GM18526 (cell line): ENCODE measurements around the gene MDM4.

Source experiments
- POLR2A ChIP-seq: IDR thresholded peaks from 3 replicates; pipeline ENCODE4 v1.6.1; 2011; ENCODE audit not compliant: insufficient read length; ENCODE audit errors: extremely low read depth

The MDM4 gene

DNA sequence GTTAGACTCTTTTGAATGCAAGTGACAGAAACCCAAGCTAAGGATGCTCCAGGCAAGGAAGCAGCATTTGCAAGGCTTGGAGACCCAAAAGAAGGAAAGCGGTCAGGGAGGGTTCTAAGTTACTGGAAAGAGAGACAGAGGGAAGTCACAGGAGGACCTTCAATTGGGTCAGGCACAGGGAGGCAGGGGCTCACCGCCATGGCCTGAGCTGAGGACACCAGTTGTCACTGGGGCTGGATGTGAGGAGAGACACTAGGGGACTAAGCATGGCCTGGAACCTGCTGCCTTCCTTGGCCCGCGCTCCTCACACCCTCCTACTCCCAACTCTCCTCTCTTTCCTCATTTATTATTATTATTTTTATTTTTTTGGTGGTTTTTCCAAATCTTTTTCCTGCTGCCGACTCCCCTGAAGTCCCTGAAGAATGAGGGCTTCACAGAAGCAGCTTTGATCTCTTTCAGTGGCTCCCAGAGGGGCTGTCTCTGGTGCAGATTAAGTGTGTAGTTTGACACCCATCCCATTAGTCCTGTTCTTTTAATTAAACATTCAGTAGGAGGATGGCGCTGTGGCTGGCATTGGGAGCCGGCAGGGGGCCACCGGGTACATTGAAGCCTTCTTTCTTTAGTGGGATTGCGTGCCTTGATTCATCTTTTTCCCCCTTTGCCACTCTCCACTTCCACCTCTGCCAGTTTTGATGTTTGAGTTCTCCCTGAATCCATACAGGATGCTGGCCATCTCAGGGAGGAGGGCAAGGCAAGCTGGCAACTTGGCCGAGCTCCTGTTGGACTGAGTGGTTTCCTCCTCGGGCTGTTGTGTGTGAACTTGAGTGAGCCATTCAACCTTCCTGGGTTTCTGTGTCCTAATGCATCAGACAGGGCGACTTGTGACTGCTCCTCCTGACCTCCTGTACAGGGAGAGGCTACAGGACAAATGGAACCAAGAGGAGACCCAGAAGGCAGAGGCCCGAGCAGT lies 59.3 kb downstream of the MDM4 start:
- no peak for TF ChIP-seq POLR2A

DNA sequence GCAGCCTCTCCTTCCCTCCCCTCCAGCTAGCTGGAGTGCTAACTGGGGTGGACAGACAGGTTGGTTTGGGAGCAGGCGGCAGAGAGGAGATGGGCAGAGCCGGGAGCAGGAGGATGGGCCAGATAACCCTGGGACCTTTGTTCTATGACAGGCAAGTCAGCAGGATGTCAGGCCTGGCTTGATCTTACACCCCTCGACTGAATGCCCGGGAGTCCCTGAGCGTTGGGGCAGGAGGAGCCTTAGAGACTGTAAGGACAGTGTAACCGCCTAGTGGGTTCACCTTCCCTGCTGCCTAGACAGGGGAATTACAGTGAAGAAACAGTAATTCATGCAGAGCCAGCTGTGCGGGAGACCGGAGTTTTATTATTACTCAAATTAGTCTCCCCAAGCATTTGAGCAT lies 60.2 kb downstream of the MDM4 start:
- no peak for TF ChIP-seq POLR2A

DNA sequence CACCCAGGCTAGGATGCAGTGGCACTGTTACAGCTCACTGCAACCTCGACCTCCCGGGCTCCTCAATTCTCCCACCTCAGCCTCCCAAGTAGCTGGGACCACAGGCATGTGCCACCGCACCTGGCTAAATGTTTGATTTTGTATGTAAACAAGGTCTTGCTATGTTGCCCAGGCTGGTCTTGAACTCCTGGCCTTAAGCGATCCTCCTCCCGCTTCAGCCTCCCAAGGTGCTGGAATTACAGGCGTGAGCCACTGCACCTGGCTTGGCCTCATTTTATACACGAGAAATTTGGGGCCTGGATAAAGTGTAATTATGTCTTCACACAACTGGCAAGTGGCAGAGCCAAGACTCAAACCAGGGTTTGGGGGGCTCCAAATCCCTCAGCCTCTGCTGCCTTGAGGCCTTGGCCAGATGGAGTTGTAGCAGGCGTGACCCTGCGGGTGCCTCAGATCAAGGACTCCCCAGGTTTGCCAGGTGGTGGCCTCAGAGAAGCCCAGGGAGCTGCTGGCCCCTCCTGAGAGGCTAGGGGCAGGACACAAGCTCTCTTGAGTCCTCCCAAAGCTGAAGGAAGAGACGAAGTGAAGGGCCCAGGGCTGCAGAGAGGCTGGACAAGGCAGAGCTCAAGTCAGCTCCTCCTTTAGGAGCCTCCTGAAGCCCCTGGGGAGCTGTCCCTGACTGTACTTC lies 61.7 kb downstream of the MDM4 start:
- TF ChIP-seq POLR2A, result no peak

DNA sequence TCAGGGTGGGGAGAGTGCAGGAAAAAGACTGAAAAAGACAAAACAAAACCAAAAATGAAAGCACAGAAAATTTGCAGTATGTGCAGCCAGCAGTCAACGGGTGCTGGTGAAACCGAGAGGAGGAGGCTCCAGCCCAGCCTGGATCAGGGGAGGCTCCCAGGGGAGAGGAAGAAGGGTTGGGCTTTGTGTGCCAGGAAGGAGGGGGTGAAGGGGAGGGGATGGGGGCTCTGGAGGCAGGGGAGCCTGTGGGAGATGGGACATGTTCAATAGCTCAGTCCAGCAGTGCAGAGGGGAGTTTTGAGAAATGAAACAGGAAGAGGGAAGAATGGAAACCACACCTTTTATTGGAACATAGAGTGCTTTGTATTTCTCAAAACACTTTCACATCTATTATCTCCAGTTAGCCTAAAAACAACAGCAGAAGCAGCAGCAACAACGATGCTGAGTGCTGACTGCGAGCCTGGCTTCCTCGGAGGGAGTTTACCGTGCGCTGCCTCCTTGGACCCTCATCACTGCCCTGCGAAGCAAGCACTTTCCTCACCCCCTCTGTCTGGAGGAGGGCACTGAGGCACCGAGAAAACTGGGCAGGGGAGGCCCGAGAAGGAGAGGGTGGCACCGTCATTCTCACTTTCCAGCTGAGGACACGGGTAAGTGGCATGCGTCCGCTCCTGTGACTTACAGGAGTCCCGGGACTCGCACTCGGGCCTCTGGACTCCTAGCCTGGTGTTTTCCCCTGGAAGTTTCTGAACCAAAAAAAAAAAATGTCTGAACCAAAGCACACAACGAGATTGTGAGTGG lies 62.9 kb downstream of the MDM4 start:
- no peak for TF ChIP-seq POLR2A

DNA sequence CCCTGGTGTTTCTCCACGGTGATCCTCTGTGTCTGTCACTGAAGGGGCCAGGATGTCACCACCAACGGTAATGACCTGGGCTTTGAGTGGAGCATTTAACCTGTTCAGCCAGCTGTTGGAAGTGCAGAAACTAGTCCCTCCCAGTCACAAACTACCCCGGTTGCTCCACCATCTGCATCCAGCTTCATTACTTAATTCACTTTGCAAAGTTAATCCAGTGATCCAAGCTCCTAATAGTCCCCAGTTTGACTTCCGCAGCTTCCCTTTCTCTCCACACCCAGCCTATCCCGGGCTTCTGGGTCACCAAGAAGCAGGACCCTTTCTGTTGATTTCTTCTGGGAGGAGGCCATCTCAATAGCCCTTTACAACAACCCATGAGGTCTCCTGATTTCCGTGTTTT lies 63.5 kb downstream of the MDM4 start:
- no peak for TF ChIP-seq POLR2A

DNA sequence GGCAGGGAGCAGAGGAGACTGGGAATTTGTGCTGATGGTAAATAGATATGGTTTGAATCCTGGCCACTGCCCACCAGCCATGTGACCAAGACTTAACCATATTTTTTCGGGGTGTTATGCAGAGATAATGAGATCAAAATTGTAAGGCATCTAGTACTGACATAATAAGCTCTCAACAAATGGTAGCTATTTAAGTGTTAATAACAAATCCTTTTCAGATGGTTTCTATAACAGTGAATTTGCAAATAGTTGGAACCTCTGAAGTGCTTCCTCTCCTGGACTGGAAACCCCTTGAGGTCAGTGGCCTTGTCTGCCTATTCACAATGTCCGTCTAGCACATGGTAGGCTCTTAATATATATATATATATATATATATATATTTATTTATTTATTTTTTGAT lies 64.7 kb downstream of the MDM4 start:
- TF ChIP-seq POLR2A, result no peak

DNA sequence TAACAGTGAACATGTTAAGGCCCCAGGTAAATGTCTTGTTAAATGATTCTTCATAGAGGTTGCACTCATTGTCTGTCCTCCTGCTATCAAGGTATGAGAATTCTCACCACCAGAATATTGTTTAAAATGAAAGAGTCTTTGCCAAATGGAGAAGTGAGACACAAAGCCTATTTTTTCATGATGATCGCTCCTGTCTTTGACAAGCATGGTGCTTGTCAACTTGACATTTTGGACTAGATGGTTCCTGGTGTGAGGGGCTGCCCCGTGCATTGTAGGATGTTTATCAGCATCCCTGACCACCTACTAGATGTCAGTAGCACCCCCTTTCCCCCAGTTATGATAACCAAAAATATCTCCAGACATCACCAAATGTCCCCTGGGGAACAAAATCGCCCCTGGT lies 65.6 kb downstream of the MDM4 start:
- TF ChIP-seq POLR2A, result no peak

DNA sequence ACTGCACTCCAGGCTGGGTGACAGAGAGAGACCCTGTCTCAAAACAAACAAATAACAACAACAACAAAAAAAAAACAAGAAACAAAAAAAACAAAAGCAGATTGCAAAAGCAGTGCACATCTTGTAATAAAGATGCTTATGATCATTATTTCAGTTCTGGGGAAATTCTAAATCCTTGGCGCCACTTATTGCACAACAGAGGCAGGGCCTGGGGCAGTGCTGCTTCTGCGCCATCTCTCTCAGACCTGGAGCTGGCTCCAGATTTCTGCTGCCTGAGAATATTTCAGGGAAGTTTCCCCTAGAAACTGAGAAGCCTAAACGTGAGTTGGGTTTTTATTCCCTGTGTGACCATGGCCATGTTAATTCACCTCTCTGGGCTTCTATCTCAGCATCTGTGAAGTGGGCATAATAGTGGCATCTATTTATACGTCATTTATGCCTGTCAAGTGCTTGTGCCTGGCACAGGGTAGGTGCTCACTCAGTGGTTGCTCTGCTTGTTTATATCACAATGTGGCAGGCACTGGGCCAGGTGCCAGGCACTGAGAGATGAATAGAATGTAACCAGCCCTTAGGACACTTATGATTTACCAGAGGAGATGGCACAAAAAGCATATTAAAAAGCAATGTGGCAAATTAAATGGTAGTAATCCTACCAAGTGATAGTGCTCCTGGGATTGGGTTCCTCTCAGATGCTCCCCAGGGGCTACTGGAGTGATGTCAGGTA lies 67.9 kb downstream of the MDM4 start:
- no peak for TF ChIP-seq POLR2A

DNA sequence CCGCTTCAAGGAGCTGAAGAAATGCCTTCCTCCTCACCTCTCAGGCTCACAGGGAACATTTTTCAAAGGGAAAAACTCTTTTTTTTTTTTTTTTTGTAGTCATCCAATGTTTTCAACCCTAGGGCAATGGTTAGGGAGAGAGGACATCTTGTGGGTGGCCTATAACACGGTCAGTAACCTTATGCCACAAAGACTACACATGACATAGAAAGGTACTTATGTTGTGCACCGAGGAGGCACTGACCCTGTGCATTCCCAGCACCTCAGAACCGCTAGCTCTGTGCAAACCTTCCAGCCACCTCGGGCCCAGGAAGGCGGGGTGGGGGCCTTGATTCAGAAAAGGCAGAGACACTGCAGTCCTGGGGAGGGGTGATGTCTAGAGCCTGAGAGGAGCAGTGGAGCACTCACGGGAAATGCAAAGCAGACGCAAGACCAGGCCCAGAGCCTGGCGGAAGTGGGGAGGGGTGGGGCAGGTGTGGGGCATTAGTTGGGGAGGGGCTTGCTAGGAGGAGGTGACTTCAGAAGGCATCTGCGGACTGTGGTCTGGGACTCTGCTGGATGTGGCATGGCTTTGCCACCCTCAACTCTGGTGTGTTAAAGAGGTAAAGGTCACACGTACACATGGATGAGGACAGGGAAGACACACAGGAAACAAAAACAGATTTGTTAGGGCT lies 68.6 kb downstream of the MDM4 start:
- TF ChIP-seq POLR2A, result no peak

DNA sequence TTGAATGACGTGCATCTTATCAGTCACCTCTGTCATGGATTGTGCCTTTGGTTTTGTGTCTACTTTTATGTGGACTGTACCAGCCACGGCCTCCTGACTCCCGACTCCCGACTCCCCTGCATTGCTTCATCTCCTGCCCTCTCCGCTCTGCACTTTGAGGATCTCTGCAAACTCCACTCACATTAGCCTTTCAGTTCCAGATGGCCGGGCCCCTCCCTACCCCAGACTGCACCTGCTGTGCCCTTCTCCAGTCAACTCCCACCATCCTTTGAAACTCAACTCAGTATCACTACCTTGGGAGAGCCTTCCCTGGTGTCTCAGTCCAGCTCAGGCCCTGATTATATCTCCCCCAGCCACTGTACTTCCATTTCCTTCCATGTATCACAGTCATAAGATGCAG lies 71.4 kb downstream of the MDM4 start:
- no peak for TF ChIP-seq POLR2A

DNA sequence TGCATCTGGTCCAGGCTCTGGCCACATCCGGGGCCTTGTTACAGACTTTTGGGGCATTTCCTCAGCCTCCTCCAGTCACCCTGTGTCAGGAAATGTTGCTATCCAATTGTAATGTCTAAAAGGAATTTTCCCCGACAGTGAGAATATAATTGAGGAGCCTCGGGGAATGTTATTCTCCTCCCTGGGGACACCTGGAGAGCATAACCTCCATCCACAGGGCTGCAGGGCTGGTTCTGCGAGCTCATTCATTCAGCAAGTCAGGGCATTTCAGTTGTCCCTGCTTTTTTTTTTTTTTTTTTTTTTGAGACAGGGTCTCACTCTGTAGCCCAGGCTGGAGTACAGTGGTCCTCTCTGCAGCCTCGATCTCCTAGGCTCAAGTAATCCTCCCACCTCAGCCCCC lies 72.6 kb downstream of the MDM4 start:
- no peak for TF ChIP-seq POLR2A

DNA sequence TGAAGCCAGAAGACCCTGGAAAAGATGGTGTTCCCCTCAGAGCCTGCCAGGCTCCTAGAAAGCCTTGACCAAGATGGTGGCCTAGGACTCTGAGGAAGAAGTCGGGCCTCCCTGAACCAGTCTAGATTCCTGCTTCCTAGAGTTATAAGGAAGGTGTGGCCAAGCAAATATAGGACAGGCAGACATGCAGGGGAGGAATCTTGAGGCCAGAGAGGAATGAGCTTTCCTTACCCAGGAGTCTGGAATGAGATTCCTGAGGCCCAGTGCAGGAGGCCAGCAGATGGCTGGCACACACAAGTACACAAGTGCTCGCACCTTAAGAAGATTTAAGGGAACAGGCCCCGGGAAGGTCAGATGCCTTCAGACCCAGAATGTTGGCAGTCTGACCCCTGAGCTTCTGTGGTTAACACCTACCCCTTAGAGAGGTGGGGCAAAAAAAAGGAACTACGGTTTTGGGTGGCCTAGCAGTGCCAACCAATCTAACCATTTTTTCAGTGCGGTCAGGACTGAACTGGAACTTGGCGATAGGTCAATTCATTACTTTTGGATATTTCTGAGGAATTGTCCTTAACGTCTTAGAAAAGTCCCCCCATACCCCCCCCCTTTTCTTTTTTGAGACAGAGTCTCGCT lies 73.3 kb downstream of the MDM4 start:
- TF ChIP-seq POLR2A, result no peak

DNA sequence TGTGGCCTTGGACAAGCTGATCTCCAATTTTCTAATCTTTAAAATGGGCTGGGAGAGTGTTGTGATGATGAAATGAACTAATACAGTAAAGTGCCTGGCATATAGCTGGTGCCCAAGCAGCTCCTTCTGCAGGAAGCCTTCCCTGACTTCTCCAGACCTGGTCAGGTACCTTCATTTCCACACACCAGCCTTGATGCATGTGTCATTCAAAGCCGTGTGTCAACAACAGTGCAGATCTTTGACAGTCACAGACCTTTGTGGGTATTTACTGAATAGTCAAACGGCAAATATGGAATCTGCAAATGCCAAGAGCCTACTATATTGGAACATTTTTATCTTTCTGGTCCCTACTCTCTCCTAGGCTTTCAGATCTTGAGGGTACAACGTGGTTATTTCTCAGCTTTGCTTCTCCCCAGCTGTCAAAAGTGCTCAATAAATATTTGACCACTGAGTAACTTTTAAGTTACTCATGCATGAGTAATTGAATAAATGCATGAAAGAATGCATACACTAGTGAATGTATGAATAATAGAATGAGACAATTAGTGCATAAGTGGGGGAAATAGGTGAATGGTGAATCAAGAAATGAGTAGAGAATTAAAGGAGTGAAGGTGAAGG lies 75.4 kb downstream of the MDM4 start:
- TF ChIP-seq POLR2A, result no peak

DNA sequence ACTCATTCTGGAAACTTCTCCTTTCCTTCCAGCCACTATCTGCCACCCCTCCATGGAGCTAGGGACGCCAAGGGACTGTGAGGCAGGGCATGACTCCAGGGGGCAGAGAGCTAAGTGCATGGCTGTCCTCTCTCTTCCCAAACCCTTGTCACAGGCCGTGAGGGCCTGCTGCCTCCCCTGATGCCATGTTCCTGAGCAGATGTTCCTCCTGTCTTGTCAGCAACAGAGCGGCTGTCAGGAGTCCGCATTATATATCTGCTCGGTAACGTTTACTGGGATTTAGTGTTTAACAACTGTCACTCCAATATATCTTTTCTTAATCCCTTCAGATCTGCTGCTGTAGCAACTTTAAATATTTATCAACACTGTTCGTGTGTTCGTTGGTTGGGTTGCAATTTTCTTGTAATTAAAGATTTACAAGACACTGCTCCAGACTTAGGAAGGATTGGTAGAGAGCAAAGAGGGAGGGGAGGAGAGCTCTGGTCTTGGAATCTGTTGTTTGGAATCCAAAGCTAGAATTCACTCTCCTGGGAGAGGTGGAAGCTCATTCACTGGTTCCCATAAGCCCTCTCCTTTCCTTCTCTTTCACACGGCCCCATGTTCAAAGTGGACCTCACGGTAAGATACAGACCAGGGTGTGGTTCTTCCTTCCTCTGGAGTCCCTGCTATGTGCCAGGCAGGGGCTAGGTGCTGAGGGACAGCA lies 76.2 kb downstream of the MDM4 start:
- no peak for TF ChIP-seq POLR2A
